ENCODE results near the gene PBX4. TPM values are rescaled to one million over a fixed set of nuclear protein-coding genes. Genes with fewer than 3 reads are reported as not detected.

The PBX4 gene
- total and polyA plus RNA-seq, 2 donors, result 2.1 to 3.9 TPM

DNA sequence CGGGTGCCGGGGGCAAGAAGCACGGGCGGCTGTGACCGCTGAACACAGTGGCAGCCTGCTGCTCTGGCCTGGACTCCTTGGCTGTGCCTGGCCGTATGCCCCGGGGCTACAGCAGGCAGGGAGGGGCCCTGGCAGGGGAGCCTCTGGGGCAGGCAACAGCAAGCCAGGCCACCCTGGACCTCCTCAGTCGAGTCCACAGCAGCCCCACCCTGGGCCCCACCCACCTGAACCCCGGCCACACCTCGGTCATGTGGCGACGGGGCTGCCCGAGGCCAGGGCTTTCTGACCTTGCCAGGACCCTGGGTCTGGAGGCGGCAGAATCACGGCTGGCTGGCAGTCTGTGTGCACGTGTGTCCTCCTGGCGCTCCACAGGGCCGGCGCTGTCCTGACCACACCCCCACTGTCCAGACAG is 71.7 kb downstream of the PBX4 start:
- WGBS, result 60% methylated on average over 19 of the region's 19 CpGs
- Histone ChIP-seq H3K27ac (ENCODE audit: low read depth) (no peak overlapping the region), H3K4me3 (ENCODE audit: low read depth, low read length) (no peak overlapping the region)

DNA sequence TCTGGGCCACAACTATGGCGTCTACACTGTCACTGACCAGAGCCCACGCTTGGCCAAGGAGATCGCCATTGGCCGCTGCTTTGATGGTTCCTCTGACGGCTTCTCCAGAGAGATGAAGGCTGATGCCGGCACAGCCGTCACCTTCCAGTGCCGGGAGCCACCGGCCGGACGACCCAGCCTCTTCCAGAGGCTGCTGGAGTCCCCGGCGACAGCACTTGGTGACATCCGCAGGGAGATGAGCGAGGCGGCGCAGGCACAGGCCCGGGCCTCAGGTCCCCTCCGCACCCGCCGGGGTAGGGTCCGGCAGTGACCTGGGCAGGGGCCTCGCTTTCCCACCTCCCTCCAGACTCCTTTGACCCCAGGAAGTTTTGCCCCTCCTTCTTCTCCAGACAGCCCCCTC is 72.8 kb downstream of the PBX4 start:
- WGBS, result 94% methylated on average over 23 of the region's 23 CpGs
- no peaks in the 10 kb centered on the region for H3K36me3 ChIP-seq (ENCODE audit: insufficient read depth)
- no peak for DNase-seq (ENCODE audit: extremely low spot score)
- H3K27ac ChIP-seq (ENCODE audit: low read depth), result no peak overlapping the region
- H3K4me3 ChIP-seq (ENCODE audit: low read depth, low read length), result no peak overlapping the region
- no peaks in the 10 kb centered on the region for H3K4me1 ChIP-seq (ENCODE audit: insufficient read depth)

More for the DNA sequence above, 71.7 kb downstream of the PBX4 start:
- Histone ChIP-seq H3K4me1 (ENCODE audit: insufficient read depth) (no peaks in the 10 kb centered on the region), H3K36me3 (ENCODE audit: insufficient read depth) (no peaks in the 10 kb centered on the region)
- DNase-seq (ENCODE audit: extremely low spot score), result no peak

DNA sequence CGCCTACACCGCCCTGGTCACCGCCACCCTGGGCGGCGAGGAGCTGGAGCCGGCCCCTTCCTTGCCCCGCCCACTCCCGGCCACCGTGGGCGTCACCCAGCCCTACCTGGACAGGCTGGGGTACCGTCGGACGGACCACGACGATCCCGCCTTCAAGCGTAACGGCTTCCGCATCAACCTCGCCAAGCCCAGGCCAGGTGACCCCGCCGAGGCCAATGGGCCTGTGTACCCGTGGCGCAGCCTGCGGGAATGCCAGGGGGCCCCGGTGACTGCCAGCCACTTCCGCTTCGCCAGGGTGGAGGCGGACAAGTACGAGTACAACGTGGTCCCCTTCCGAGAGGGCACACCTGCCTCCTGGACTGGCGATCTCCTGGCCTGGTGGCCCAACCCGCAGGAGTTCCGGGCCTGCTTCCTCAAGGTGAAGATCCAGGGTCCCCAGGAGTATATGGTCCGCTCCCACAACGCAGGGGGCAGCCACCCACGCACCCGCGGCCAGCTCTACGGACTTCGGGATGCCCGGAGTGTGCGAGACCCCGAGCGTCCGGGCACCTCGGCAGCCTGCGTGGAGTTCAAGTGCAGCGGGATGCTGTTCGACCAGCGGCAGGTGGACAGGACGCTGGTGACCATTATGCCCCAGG is 73.4 kb downstream of the PBX4 start:
- H3K4me3 ChIP-seq (ENCODE audit: low read depth, low read length), result no peak overlapping the region
- no peaks in the 10 kb centered on the region for H3K36me3 ChIP-seq (ENCODE audit: insufficient read depth)
- no peaks in the 10 kb centered on the region for H3K4me1 ChIP-seq (ENCODE audit: insufficient read depth)
- DNase-seq (ENCODE audit: extremely low spot score), result no peak
- H3K27ac ChIP-seq (ENCODE audit: low read depth), result no peak overlapping the region
- 93% methylated on average over 53 of the region's 53 CpGs for WGBS

DNA sequence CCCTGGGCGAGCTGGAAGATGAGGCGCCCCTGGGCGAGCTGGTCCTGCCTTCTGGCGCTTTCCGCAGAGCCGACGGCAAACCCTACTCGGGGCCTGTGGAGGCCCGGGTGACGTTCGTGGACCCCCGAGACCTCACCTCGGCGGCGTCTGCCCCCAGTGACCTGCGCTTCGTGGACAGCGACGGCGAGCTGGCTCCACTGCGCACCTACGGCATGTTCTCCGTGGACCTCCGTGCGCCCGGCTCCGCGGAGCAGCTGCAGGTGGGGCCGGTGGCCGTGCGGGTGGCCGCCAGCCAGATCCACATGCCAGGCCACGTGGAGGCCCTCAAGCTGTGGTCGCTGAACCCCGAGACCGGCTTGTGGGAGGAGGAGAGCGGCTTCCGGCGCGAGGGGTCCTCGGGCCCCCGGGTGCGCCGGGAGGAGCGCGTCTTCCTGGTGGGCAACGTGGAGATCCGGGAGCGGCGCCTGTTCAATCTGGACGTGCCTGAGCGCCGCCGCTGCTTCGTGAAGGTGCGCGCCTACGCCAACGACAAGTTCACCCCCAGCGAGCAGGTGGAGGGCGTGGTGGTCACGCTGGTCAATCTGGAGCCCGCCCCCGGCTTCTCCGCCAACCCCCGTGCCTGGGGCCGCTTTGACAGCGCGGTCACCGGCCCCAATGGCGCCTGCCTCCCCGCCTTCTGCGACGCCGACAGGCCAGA is 74.1 kb downstream of the PBX4 start:
- DNase-seq (ENCODE audit: extremely low spot score), result no peak
- H3K4me1 ChIP-seq (ENCODE audit: insufficient read depth), result no peaks in the 10 kb centered on the region
- H3K36me3 ChIP-seq (ENCODE audit: insufficient read depth), result no peaks in the 10 kb centered on the region
- H3K27ac ChIP-seq (ENCODE audit: low read depth), result no peak overlapping the region
- WGBS, result 93% methylated on average over 75 of the region's 75 CpGs
- no peak overlapping the region for H3K4me3 ChIP-seq (ENCODE audit: low read depth, low read length)

DNA sequence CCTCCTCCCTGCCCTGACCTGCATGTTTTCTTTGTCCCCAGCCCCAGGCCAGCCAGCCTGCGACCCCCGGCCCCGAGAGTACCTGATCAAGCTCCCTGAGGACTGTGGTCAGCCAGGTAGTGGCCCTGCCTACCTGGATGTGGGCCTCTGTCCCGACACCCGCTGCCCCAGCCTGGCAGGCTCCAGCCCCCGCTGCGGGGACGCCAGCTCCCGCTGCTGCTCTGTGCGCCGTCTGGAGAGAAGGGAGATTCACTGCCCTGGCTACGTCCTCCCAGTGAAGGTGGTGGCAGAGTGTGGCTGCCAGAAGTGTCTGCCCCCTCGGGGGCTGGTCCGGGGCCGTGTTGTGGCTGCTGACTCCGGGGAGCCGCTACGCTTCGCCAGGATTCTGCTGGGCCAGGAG is 74.8 kb downstream of the PBX4 start:
- DNase-seq (ENCODE audit: extremely low spot score), result no peak
- H3K4me3 ChIP-seq (ENCODE audit: low read depth, low read length), result no peak overlapping the region
- WGBS, result 89% methylated on average over 19 of the region's 19 CpGs

DNA sequence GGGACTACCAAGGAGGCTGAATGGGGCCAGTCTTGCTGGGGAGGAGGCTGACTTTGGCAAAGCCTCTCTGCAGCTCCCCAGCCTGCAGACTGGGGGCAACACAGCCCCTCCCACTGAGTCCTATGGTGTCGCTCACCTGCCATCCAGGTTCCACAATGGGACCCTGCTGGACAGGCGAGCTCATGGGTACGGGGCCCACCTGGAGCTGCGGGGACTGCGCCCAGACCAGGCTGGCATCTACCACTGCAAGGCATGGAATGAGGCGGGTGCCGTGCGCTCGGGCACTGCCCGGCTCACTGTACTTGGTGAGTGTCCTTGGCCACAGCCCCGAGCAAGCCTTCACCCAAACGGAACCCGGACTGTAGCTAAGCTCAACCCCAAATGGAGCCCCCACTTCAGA is 75.4 kb downstream of the PBX4 start:
- no peak overlapping the region for H3K27ac ChIP-seq (ENCODE audit: low read depth)
- no peaks in the 10 kb centered on the region for H3K4me1 ChIP-seq (ENCODE audit: insufficient read depth)
- 95% methylated on average over 13 of the region's 13 CpGs for WGBS
- H3K4me3 ChIP-seq (ENCODE audit: low read depth, low read length), result no peak overlapping the region
- no peaks in the 10 kb centered on the region for H3K36me3 ChIP-seq (ENCODE audit: insufficient read depth)
- no peak for DNase-seq (ENCODE audit: extremely low spot score)

More for the DNA sequence above, 74.8 kb downstream of the PBX4 start:
- no peaks in the 10 kb centered on the region for H3K36me3 ChIP-seq (ENCODE audit: insufficient read depth)
- H3K4me1 ChIP-seq (ENCODE audit: insufficient read depth), result no peaks in the 10 kb centered on the region
- no peak overlapping the region for H3K27ac ChIP-seq (ENCODE audit: low read depth)

DNA sequence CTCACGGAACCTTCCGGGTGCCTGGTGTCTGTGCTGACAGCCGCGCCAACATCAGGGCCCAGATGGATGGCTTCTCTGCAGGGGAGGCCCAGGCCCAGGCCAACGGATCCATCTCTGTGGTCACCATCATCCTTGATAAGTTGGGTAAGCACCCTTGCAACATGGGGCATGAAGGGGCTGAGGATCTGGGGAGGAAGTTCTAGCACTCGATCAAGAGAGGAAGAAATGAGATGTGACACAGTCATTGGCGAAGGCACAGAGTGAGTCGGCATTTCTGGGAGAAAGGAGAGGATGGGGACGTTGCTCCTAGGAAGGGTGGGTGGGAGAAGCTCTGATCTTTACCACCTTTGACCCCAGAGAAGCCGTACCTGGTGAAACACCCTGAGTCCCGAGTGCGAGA is 76.0 kb downstream of the PBX4 start:
- Histone ChIP-seq H3K4me3 (ENCODE audit: low read depth, low read length) (no peak overlapping the region), H3K4me1 (ENCODE audit: insufficient read depth) (no peaks in the 10 kb centered on the region), H3K36me3 (ENCODE audit: insufficient read depth) (no peaks in the 10 kb centered on the region), H3K27ac (ENCODE audit: low read depth) (no peak overlapping the region)
- DNase-seq (ENCODE audit: extremely low spot score), result no peak
- WGBS, result 88% methylated on average over 12 of the region's 12 CpGs

DNA sequence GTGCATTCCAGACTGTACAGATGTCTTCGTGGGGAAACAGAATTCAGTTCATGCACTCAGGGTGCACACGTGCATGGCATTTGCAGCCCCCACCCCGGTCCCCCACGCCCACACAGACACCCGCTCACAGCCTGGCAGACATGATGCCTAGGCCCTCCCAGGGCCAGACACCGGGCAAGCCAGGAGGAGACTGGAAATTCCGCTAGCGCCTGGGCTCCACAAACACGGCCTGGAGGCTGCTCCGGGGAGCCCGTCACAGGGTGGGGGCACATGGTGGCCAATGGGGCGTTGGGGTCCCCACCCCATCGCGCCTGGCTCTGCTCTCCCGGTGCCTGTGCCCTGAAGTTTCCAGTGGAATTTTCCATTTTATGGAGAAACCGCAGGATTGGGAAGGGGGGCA is 76.9 kb downstream of the PBX4 start:
- no peak for DNase-seq (ENCODE audit: extremely low spot score)
- Histone ChIP-seq H3K27ac (ENCODE audit: low read depth) (no peak overlapping the region), H3K36me3 (ENCODE audit: insufficient read depth) (no peaks in the 10 kb centered on the region), H3K4me1 (ENCODE audit: insufficient read depth) (no peaks in the 10 kb centered on the region), H3K4me3 (ENCODE audit: low read depth, low read length) (no peak overlapping the region)
- WGBS, result 77% methylated on average over 16 of the region's 16 CpGs

DNA sequence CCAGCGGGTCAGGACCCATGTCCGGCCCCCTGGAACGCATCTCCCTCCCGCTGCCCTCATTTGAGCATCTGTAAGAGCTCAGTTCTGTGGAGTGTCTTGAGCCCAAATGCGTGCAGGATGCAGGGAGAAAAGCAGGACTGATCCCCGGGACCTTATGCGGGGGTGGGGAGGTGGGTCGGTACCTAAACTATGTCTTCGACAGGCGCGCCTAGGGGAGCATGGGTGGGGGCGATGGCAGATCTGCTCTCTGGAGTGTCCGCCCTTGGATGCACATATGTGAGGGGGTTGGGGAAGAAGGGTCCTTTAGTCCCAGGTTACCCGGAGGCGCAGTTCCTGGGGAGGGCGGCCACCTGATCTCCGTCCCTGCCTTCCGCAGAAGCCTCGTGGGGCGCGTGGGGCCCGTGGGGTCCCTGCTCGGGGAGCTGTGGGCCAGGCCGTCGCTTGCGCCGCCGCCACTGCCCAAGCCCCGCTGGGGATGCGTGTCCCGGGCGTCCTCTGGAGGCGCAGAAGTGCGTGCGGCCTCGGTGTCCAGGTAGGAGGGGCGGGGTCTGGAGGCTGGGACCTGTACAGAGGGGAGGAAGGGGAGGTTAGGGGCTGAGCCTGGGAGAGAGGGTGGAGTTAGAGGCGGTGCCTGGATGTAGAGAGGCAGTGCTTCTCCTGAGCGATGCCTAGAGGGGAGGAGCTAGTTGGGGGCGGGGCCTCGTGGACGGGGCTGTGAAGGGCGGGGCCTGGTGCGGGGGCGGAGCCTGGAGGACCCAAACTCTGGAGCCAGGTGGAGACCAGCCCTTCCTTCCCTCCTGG is 77.6 kb downstream of the PBX4 start:
- Histone ChIP-seq H3K27ac (ENCODE audit: low read depth) (no peak overlapping the region), H3K4me1 (ENCODE audit: insufficient read depth) (no peaks in the 10 kb centered on the region), H3K4me3 (ENCODE audit: low read depth, low read length) (no peak overlapping the region), H3K36me3 (ENCODE audit: insufficient read depth) (no peaks in the 10 kb centered on the region)
- DNase-seq (ENCODE audit: extremely low spot score), result no peak
- 4% methylated on average over 45 of the region's 45 CpGs for WGBS

DNA sequence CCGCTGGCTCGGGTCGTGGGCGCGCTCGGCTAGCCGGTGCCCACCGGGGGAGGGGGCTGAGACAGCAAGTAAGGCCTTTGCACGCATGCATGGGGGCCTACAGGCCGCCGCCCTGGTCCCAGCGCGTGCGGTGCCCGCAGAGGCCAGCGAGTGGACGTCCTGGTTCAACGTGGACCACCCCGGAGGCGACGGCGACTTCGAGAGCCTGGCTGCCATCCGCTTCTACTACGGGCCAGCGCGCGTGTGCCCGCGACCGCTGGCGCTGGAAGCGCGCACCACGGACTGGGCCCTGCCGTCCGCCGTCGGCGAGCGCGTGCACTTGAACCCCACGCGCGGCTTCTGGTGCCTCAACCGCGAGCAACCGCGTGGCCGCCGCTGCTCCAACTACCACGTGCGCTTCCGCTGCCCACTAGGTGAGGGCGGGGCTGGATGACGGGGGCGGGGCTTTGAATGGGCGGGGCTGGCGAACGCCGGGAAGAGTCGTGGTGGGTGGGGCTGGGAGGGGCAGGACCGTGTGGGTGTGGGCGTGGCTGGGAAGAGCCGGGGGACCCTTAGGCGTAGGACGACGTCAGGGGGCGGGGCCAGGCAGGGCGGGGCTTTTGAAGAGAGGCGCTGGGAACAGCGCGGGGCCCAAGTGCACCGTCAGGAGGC is 78.3 kb downstream of the PBX4 start:
- H3K4me3 ChIP-seq (ENCODE audit: low read depth, low read length), result no peak overlapping the region
- 8% methylated on average over 74 of the region's 74 CpGs for WGBS
- H3K27ac ChIP-seq (ENCODE audit: low read depth), result no peak overlapping the region
- no peaks in the 10 kb centered on the region for H3K36me3 ChIP-seq (ENCODE audit: insufficient read depth)
- DNase-seq (ENCODE audit: extremely low spot score), result no peak
- H3K4me1 ChIP-seq (ENCODE audit: insufficient read depth), result no peaks in the 10 kb centered on the region

DNA sequence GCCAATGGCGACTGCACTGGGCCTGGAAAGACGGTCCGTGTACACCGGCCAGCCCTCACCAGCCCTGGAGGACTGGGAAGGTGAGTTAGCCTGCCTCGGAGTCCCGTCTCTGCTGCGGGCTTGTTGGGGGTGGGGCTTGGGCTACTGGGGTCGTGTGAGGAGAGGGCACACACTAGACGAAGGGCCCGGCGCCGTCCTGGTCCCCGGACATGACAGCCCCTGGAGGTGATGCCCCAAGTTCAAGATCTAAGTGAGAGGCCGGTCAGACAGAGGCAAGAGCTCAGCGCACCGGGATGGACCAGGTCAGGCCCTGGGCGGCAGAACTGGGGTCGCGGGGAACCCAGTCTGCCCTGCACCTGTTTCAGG is 78.8 kb downstream of the PBX4 start:
- 40% methylated on average over 19 of the region's 19 CpGs for WGBS
- H3K4me3 ChIP-seq (ENCODE audit: low read depth, low read length), result no peak overlapping the region

DNA sequence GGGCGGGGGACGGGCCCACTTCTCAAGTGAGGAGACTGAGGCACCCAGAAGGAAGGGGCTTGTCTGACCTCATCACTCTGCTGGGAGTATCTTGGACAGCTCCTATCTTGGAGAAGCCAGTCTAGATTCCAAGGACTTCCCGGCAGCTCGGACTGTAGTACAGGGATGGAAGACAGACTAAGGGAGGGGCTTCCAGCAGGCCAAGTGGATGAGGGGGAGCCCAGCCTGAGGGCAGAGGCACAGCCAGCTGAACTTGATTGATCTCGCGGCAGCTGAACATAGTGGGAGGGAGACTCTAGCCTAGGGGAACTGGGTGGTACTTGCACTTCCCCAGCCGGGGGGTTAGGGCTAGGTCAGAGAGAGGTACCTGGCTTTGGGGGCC is 79.7 kb downstream of the PBX4 start:
- Histone ChIP-seq H3K36me3 (ENCODE audit: insufficient read depth) (no peaks in the 10 kb centered on the region), H3K27ac (ENCODE audit: low read depth) (no peak overlapping the region), H3K4me1 (ENCODE audit: insufficient read depth) (no peaks in the 10 kb centered on the region), H3K4me3 (ENCODE audit: low read depth, low read length) (peak overlapping the region; percentile 27)
- WGBS, result 25% methylated on average over 7 of the region's 7 CpGs
- no peak for DNase-seq (ENCODE audit: extremely low spot score)

More for the DNA sequence above, 78.8 kb downstream of the PBX4 start:
- Histone ChIP-seq H3K27ac (ENCODE audit: low read depth) (no peak overlapping the region), H3K36me3 (ENCODE audit: insufficient read depth) (no peaks in the 10 kb centered on the region), H3K4me1 (ENCODE audit: insufficient read depth) (no peaks in the 10 kb centered on the region)
- no peak for DNase-seq (ENCODE audit: extremely low spot score)

DNA sequence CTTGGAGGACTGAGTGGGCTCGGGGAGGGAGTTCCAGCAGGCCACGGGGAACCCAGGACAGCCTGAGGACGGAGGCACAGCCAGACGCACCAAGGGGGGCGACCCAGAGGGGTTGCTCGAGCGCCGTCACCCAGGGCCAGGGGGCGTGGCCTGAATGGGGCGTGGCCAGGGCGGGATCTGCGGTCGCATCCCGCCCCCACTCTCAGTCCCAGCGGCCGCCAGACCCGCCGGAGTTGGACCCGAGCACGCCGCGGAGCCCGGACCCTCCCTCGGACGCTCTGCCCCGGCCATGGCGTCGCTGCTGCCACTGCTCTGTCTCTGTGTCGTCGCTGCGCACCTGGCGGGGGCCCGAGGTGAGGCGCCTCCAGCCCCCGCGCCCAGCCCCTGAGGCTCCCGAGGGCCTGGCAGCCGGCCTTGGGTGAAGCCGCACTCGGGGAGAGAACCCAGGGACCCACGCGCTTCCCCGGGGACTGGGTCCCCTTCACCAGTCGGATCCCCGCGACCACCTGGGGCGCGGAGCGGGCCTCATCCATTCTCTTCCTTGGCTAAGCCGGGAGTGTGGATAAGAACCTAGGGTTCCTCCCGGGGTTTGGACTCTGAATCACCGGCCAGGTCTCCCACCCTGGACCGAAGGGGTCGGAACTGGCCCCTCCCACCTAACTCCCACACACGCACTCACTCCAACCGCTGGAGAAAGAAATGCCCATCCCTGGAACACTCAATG is 80.3 kb downstream of the PBX4 start, which contains the start of gene CILP2:
TSS of gene CILP2 (plus strand) at position 205 of the 724 bp plus-strand sequence. CDS start at position 290, 85 bp downstream.
- WGBS, result 2% methylated on average over 56 of the region's 56 CpGs
- Histone ChIP-seq H3K4me1 (ENCODE audit: insufficient read depth) (no peaks in the 10 kb centered on the region), H3K27ac (ENCODE audit: low read depth) (no peak within 1 kb of the TSS), H3K36me3 (ENCODE audit: insufficient read depth) (no peaks in the 10 kb centered on the region), H3K4me3 (ENCODE audit: low read depth, low read length) (peak within 1 kb of the TSS; percentile 27)
- no peak for DNase-seq (ENCODE audit: extremely low spot score)

All from urinary bladder (tissue), 4 donors.